PC-3 (cell line): ENCODE data around the gene SLC25A47. TPM values are rescaled to one million over a fixed set of nuclear protein-coding genes. Genes with fewer than 3 reads are reported as not detected.

ENCODE experiments used
- ATAC-seq: fragments of 200-7000 bp; cut with Tn5 transposase; 2 replicates; pipeline ENCODE4 v1.9.1; 2020; ENCODE audit warnings: mild to moderate bottlenecking, moderate library complexity
- BruUV-seq: library from RNA; stranded (reverse); fragments of 400-500 nt; replicated peaks from 2 replicates; lab custom pipeline; 2021; lab: Mats Ljungman, UMichigan
- CTCF ChIA-PET: fragments of 300-600 bp; sonication (Branson Sonifier 250); formaldehyde crosslinking; loops from one replicate; lab custom pipeline; 2022; ENCODE audit warnings: antibody characterized with exemption; lab: Charles Lee
- POLR2A ChIA-PET: fragments of 300-600 bp; sonication (Branson Sonifier 250); formaldehyde crosslinking; loops from one replicate; lab custom pipeline; 2022; ENCODE audit warnings: antibody characterized with exemption; ENCODE audit not compliant: unreplicated experiment; lab: Charles Lee
- DNase-seq: peaks from one replicate; pipeline ENCODE4 v3.0.0-alpha.2; 2015
- H2AFZ ChIP-seq: fragments of 300-600 bp; sonication (generic); 2 replicates; pipeline ENCODE4 v1.6.0; 2016; ENCODE audit warnings: antibody characterized with exemption, low read length
- H3F3A ChIP-seq: fragments of 300-600 bp; sonication (generic); one replicate; pipeline ENCODE4 v1.6.0; 2017; ENCODE audit warnings: antibody characterized with exemption, low read length, control low read depth, mild to moderate bottlenecking; ENCODE audit not compliant: unreplicated experiment
- H3K27ac ChIP-seq: fragments of 300-600 bp; sonication (generic); 2 replicates; pipeline ENCODE4 v1.5.1; 2016; ENCODE audit warnings: mild to moderate bottlenecking, low read length
- H3K27me3 ChIP-seq: fragments of 300-600 bp; sonication (generic); 2 replicates; pipeline ENCODE4 v1.6.1; 2016; ENCODE audit warnings: low read length, mixed read lengths
- H3K36me3 ChIP-seq: fragments of 300-600 bp; sonication (generic); 2 replicates; pipeline ENCODE4 v1.6.1; 2016; ENCODE audit warnings: low read depth, mixed run types, low read length, mixed read lengths
- H3K4me1 ChIP-seq: fragments of 300-600 bp; sonication (generic); 2 replicates; pipeline ENCODE4 v1.5.1; 2016; ENCODE audit warnings: low read length; ENCODE audit not compliant: insufficient read depth
- H3K4me2 ChIP-seq: fragments of 300-600 bp; sonication (generic); 2 replicates; pipeline ENCODE4 v1.6.0; 2016; ENCODE audit warnings: low read length
- H3K4me3 ChIP-seq: fragments of 300-600 bp; sonication (generic); 2 replicates; pipeline ENCODE4 v1.5.1; 2016; ENCODE audit warnings: mild to moderate bottlenecking, low read length, mixed read lengths
- H3K79me2 ChIP-seq: fragments of 300-600 bp; sonication (generic); 2 replicates; pipeline ENCODE4 v1.6.1; 2017; ENCODE audit warnings: low read length, mixed read lengths
- H3K9ac ChIP-seq: fragments of 300-600 bp; sonication (generic); 2 replicates; pipeline ENCODE4 v1.6.0; 2016; ENCODE audit warnings: mild to moderate bottlenecking, low read length
- H3K9me2 ChIP-seq: fragments of 300-600 bp; sonication (generic); replicated peaks from 2 replicates; pipeline ENCODE4 v1.6.1; 2016; ENCODE audit warnings: mixed run types, low read length, mixed read lengths
- H3K9me3 ChIP-seq: fragments of 300-600 bp; sonication (generic); 2 replicates; pipeline ENCODE4 v1.6.1; 2016; ENCODE audit warnings: low read length, mixed read lengths
- H4K20me1 ChIP-seq: fragments of 300-600 bp; sonication (generic); 2 replicates; pipeline ENCODE4 v1.6.1; 2016; ENCODE audit warnings: low read length, mixed read lengths
- EZH2 ChIP-seq: fragments of 300-600 bp; sonication (generic); IDR thresholded peaks from one replicate; pipeline ENCODE4 v1.6.1; 2017; ENCODE audit warnings: antibody characterized with exemption, mild to moderate bottlenecking, low read length; ENCODE audit not compliant: unreplicated experiment
- EZH2phosphoT487 ChIP-seq: fragments of 300-600 bp; sonication (generic); IDR thresholded peaks from 2 replicates; pipeline ENCODE4 v1.6.1; 2018; ENCODE audit warnings: mild to moderate bottlenecking, antibody characterized with exemption, low read length, borderline replicate concordance
- intact Hi-C: fragments of 100-400 bp; cut with micrococcal nuclease; formaldehyde crosslinking; loops from 2 replicates; pipeline ENCODE4 v1.9.0; 2023
- total RNA-seq: library from RNA; depleted of rRNA; stranded (reverse); fragments of >200 nt; gene quantifications from 2 replicates; pipeline ENCODE4 v1.2.3, GENCODE V29; 2014
- TF ChIP-seq, protein P1 (sequence below): fragments of 300-600 bp; sonication (generic); conservative IDR thresholded peaks from 2 replicates; pipeline ENCODE4 v1.5.1; 2017; ENCODE audit warnings: antibody characterized with exemption, low read depth, mild to moderate bottlenecking, low read length

SLC25A47 gene
- total RNA-seq, 1 experiment from 2014 or later, result 0.07 TPM

DNA sequence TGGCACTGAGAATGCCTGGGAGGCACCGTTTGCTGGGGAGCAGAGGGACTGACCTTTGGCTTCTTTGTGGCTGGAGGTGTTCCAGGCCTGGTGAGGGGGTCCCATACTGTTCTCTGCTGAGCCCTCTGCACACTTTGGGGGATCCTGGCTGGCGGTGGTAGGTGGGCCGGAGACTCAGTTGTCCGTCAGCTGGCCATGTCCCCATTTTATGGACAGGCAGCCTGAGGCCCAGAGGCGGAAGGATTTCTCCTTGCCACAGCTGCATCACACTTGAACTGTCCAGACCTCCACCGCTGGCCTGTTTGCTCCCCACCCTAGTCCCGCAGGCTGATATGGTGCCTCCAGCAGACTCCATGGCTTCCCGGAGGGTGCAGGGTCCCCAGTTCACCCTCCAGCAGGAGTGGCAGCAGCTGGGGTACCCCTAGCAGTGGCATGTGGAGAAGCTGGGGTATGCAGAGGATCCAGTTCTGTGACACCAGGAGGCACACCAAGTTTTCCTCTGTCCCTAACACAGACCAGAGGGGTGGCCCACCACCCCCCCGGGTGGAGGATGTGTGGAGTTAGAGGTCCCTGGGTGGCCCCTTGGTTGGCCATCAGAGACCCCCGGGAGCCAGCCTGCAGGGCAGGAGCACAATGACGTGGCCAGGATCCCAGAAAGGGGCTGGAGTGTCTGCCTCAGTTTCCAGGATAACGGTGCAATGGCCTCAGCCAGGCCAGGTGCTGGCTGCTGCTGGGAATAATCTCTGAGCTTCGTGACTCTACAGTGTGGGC lies 31.6 kb upstream of the SLC25A47 start:
- Histone ChIP-seq H3K27me3 (no peaks in the 10 kb centered on the region), H3K79me2 (no peaks in the 10 kb centered on the region), H3K27ac (no peak overlapping the region), H2AFZ (no peak overlapping the region), H3K4me2 (no peak overlapping the region), H4K20me1 (no peaks in the 10 kb centered on the region), H3K36me3 (no peaks in the 10 kb centered on the region), H3K9me2 (no peaks in the 10 kb centered on the region), H3F3A (no peaks in the 10 kb centered on the region), H3K4me1 (no peaks in the 10 kb centered on the region), H3K4me3 (no peak overlapping the region), H3K9ac (no peak overlapping the region), H3K9me3 (no peaks in the 10 kb centered on the region)
- BruUV-seq, result TSS peak; percentile 22
- ChIA-PET POLR2A (no interaction called here), CTCF (no interaction called here)
- TF ChIP-seq EZH2 (no peak), EZH2phosphoT487 (no peak)
- TF ChIP-seq, protein P1, sequence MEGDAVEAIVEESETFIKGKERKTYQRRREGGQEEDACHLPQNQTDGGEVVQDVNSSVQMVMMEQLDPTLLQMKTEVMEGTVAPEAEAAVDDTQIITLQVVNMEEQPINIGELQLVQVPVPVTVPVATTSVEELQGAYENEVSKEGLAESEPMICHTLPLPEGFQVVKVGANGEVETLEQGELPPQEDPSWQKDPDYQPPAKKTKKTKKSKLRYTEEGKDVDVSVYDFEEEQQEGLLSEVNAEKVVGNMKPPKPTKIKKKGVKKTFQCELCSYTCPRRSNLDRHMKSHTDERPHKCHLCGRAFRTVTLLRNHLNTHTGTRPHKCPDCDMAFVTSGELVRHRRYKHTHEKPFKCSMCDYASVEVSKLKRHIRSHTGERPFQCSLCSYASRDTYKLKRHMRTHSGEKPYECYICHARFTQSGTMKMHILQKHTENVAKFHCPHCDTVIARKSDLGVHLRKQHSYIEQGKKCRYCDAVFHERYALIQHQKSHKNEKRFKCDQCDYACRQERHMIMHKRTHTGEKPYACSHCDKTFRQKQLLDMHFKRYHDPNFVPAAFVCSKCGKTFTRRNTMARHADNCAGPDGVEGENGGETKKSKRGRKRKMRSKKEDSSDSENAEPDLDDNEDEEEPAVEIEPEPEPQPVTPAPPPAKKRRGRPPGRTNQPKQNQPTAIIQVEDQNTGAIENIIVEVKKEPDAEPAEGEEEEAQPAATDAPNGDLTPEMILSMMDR, result no peak
- intact Hi-C loops, result no loop called here
- ATAC-seq (no peak), DNase-seq (no peak)

DNA sequence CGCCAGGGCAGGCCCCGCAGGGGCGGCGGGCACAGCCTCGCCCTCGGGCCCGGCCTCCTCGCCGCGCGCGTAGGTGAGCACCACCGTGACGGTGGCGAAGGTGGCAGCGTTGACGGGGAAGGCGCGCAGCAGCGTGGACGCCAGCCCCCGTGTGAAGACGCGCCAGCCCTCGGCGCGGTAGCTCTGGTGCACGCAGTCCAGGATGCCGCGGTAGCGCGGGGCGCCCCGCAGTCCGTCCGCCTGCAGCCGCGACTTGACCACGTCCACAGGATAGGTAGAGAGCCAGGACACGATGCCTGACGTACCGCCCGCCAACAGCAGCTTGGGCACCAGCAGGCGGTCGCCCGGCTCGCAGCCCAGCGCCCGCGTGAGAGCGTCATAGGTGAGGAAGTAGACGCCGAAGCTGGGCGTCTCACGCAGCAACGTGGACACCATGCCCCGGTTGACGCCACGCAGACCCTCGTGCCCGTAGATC lies 30.8 kb upstream of the SLC25A47 start:
- Histone ChIP-seq H3F3A (no peaks in the 10 kb centered on the region), H3K4me3 (no peak overlapping the region), H3K4me2 (no peak overlapping the region), H4K20me1 (no peaks in the 10 kb centered on the region), H3K79me2 (no peaks in the 10 kb centered on the region), H3K9me2 (no peaks in the 10 kb centered on the region), H3K9ac (no peak overlapping the region), H2AFZ (no peak overlapping the region), H3K36me3 (no peaks in the 10 kb centered on the region), H3K27ac (no peak overlapping the region), H3K27me3 (no peaks in the 10 kb centered on the region), H3K4me1 (no peaks in the 10 kb centered on the region), H3K9me3 (no peaks in the 10 kb centered on the region)
- intact Hi-C loops, result no loop called here
- DNase-seq (no peak), ATAC-seq (no peak)
- CTCF ChIA-PET, result no interaction called here
- POLR2A ChIA-PET, result no interaction called here
- no peak for TF ChIP-seq EZH2
- TF ChIP-seq EZH2phosphoT487, result no peak
- TF ChIP-seq, protein P1, result no peak
- no TSS peak for BruUV-seq
